ENCODE data around the gene TMPRSS5.

Gene TMPRSS5

GRCh38 chr11:113644605-113645004 lies 61.5 kb downstream of the TMPRSS5 start:
- DNase-seq (ENCODE audit: extremely low read depth, low read depth), result no peak
- TF ChIP-seq, protein P1, sequence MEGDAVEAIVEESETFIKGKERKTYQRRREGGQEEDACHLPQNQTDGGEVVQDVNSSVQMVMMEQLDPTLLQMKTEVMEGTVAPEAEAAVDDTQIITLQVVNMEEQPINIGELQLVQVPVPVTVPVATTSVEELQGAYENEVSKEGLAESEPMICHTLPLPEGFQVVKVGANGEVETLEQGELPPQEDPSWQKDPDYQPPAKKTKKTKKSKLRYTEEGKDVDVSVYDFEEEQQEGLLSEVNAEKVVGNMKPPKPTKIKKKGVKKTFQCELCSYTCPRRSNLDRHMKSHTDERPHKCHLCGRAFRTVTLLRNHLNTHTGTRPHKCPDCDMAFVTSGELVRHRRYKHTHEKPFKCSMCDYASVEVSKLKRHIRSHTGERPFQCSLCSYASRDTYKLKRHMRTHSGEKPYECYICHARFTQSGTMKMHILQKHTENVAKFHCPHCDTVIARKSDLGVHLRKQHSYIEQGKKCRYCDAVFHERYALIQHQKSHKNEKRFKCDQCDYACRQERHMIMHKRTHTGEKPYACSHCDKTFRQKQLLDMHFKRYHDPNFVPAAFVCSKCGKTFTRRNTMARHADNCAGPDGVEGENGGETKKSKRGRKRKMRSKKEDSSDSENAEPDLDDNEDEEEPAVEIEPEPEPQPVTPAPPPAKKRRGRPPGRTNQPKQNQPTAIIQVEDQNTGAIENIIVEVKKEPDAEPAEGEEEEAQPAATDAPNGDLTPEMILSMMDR (IDR thresholded peaks at IDR 0.05; ENCODE audit: low read depth, low read length, missing control alignments), result no peak
- no peak overlapping the region for H3K4me3 ChIP-seq (replicated peaks; ENCODE audit: low read depth, low read length)

- no peak overlapping the region for H3K4me3 ChIP-seq (replicated peaks; ENCODE audit: low read depth, low read length)
- TF ChIP-seq, protein P1 (IDR thresholded peaks at IDR 0.05; ENCODE audit: low read depth, low read length, missing control alignments), result no peak
- DNase-seq (ENCODE audit: extremely low read depth, low read depth), result no peak
Observed at GRCh38 chr11:113643701-113644100, 62.4 kb downstream of the TMPRSS5 start.

GRCh38 chr11:113643006-113643585 lies 63.0 kb downstream of the TMPRSS5 start:
- no peak overlapping the region for H3K4me3 ChIP-seq (replicated peaks; ENCODE audit: low read depth, low read length)
- TF ChIP-seq, protein P1 (IDR thresholded peaks at IDR 0.05; ENCODE audit: low read depth, low read length, missing control alignments), result no peak
- no peak for DNase-seq (ENCODE audit: extremely low read depth, low read depth)

- DNase-seq (ENCODE audit: extremely low read depth, low read depth), result no peak
- TF ChIP-seq, protein P1 (IDR thresholded peaks at IDR 0.05; ENCODE audit: low read depth, low read length, missing control alignments), result no peak
- H3K4me3 ChIP-seq (replicated peaks; ENCODE audit: low read depth, low read length), result no peak overlapping the region
Observed at GRCh38 chr11:113642090-113642489, 64.0 kb downstream of the TMPRSS5 start.

GRCh38 chr11:113638376-113638775 lies 67.7 kb downstream of the TMPRSS5 start:
- TF ChIP-seq, protein P1 (IDR thresholded peaks at IDR 0.05; ENCODE audit: low read depth, low read length, missing control alignments), result no peak
- no peak overlapping the region for H3K4me3 ChIP-seq (replicated peaks; ENCODE audit: low read depth, low read length)
- DNase-seq (ENCODE audit: extremely low read depth, low read depth), result no peak

DNA sequence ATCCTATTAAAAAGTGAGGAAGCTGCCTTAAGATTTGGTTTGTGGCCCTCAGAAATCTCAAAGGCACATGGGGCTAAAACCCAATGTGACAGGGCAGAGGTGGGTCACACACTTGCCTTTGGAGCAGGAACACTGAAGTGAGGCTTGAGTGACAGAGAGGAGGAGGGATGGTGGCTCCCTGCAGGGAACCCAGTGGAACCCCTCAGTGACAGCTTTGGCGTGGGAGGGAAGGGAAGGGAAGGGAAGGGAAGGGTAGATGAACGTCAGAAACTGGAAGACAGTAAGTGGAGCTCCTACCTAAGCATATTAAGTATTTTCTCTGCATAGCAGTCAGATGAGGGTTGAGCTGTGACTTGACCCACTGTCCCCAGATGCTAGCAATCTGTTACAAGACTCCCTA lies 68.5 kb downstream of the TMPRSS5 start:
- H3K4me3 ChIP-seq (replicated peaks; ENCODE audit: low read depth, low read length), result no peak overlapping the region
- no peak for DNase-seq (ENCODE audit: extremely low read depth, low read depth)
- TF ChIP-seq, protein P1 (IDR thresholded peaks at IDR 0.05; ENCODE audit: low read depth, low read length, missing control alignments), result no peak
